Measurements from ENCODE around the gene USP34. TPM values are rescaled to one million over a fixed set of nuclear protein-coding genes. Genes with fewer than 3 reads are reported as not detected.

Gene USP34
- total and polyA plus RNA-seq, 5 donors from 2014 or later: 16.6 to 197 (median 17.7) TPM

- H3K27me3 ChIP-seq (ENCODE audit: control insufficient read depth, insufficient read depth, low read length): no peaks in the 10 kb centered on the region
- Mint-ChIP-seq H3K9me3 (no peaks in the 10 kb centered on the region), H3K27me3 (no peaks in the 10 kb centered on the region), H3K27ac (peak overlapping the region; percentile 68 to 100 (median 91)), H3K4me1 (peaks cover 17 to 34% (median 20%) of the 10 kb centered on the region in 4 donors), H3K36me3 (peaks cover 35% of the 10 kb centered on the region), H3K4me3 (peak overlapping the region in 3 of 4 donors; percentile 22 to 59 (median 49))
- H3K27ac ChIP-seq (ENCODE audit: insufficient read depth, low read length, poor library complexity, severe bottlenecking): peak overlapping the region; percentile 55
- H3K4me1 ChIP-seq (ENCODE audit: control insufficient read depth, insufficient read depth, low read length, poor library complexity, severe bottlenecking): peaks cover 21% of the 10 kb centered on the region
- peaks cover 31% of the 10 kb centered on the region for H3K36me3 ChIP-seq (ENCODE audit: control insufficient read depth, insufficient read depth, low read length)
- H3K4me3 ChIP-seq (ENCODE audit: low read depth, low read length): peak overlapping the region; percentile 54
- H3K9me3 ChIP-seq (ENCODE audit: control insufficient read depth in 2 of 2, low read length in 2 of 2): no peaks in the 10 kb centered on the region
- DNase-seq (peak in 1 of 3 donors; percentile 78), ATAC-seq (ENCODE audit: low read depth in 2 of 2) (peak; percentile 73 to 76)
Observed at GRCh38 chr2:61238219-61239012, 232.5 kb downstream of the USP34 start.

- DNase-seq (no peak), ATAC-seq (ENCODE audit: low read depth in 2 of 2) (no peak)
- Mint-ChIP-seq H3K36me3 (peaks cover 37% of the 10 kb centered on the region), H3K9me3 (no peaks in the 10 kb centered on the region), H3K27me3 (no peaks in the 10 kb centered on the region), H3K4me3 (no peak overlapping the region), H3K27ac (no peak overlapping the region), H3K4me1 (peaks cover 15 to 28% (median 19%) of the 10 kb centered on the region in 4 donors)
- Histone ChIP-seq H3K27ac (ENCODE audit: insufficient read depth, low read length, poor library complexity, severe bottlenecking) (no peak overlapping the region), H3K4me1 (ENCODE audit: control insufficient read depth, insufficient read depth, low read length, poor library complexity, severe bottlenecking) (peaks cover 21% of the 10 kb centered on the region), H3K9me3 (ENCODE audit: control insufficient read depth in 2 of 2, low read length in 2 of 2) (no peaks in the 10 kb centered on the region), H3K4me3 (ENCODE audit: low read depth, low read length) (no peak overlapping the region), H3K36me3 (ENCODE audit: control insufficient read depth, insufficient read depth, low read length) (peaks cover 34% of the 10 kb centered on the region), H3K27me3 (ENCODE audit: control insufficient read depth, insufficient read depth, low read length) (no peaks in the 10 kb centered on the region)
Observed at GRCh38 chr2:61235716-61236115, 235.2 kb downstream of the USP34 start.

- Histone ChIP-seq H3K4me1 (ENCODE audit: control insufficient read depth, insufficient read depth, low read length, poor library complexity, severe bottlenecking) (peaks cover 13% of the 10 kb centered on the region), H3K27me3 (ENCODE audit: control insufficient read depth, insufficient read depth, low read length) (no peaks in the 10 kb centered on the region), H3K9me3 (ENCODE audit: control insufficient read depth in 2 of 2, low read length in 2 of 2) (no peaks in the 10 kb centered on the region), H3K4me3 (ENCODE audit: low read depth, low read length) (no peak overlapping the region), H3K36me3 (ENCODE audit: control insufficient read depth, insufficient read depth, low read length) (peaks cover 50% of the 10 kb centered on the region), H3K27ac (ENCODE audit: insufficient read depth, low read length, poor library complexity, severe bottlenecking) (no peak overlapping the region)
- peaks cover 44% of the 10 kb centered on the region for H3K36me3 Mint-ChIP-seq
- H3K27me3 Mint-ChIP-seq: no peaks in the 10 kb centered on the region
- ATAC-seq (ENCODE audit: low read depth in 2 of 2) (no peak), DNase-seq (no peak)
- H3K4me1 Mint-ChIP-seq: peaks cover 6 to 20% (median 11%) of the 10 kb centered on the region in 4 donors
- no peak overlapping the region for H3K4me3 Mint-ChIP-seq
- H3K9me3 Mint-ChIP-seq: no peaks in the 10 kb centered on the region
- H3K27ac Mint-ChIP-seq: peak overlapping the region in 1 of 3 donors; percentile 22
Observed at GRCh38 chr2:61233581-61233980, 237.3 kb downstream of the USP34 start.

GRCh38 chr2:61229936-61230335, 241.0 kb downstream of the USP34 start:
- Mint-ChIP-seq H3K27ac (no peak overlapping the region), H3K27me3 (no peaks in the 10 kb centered on the region), H3K4me1 (peaks cover 0 to 6% (median 3%) of the 10 kb centered on the region in 4 donors), H3K36me3 (peaks cover 55% of the 10 kb centered on the region), H3K9me3 (no peaks in the 10 kb centered on the region), H3K4me3 (no peak overlapping the region)
- H3K27ac ChIP-seq (ENCODE audit: insufficient read depth, low read length, poor library complexity, severe bottlenecking): no peak overlapping the region
- DNase-seq: no peak
- no peak overlapping the region for H3K4me3 ChIP-seq (ENCODE audit: low read depth, low read length)
- H3K9me3 ChIP-seq (ENCODE audit: control insufficient read depth in 2 of 2, low read length in 2 of 2): no peaks in the 10 kb centered on the region
- no peak for ATAC-seq (ENCODE audit: low read depth in 2 of 2)
- no peaks in the 10 kb centered on the region for H3K4me1 ChIP-seq (ENCODE audit: control insufficient read depth, insufficient read depth, low read length, poor library complexity, severe bottlenecking)
- no peaks in the 10 kb centered on the region for H3K27me3 ChIP-seq (ENCODE audit: control insufficient read depth, insufficient read depth, low read length)
- peaks cover 77% of the 10 kb centered on the region for H3K36me3 ChIP-seq (ENCODE audit: control insufficient read depth, insufficient read depth, low read length)

GRCh38 chr2:61222567-61222966, 248.3 kb downstream of the USP34 start:
- ATAC-seq (ENCODE audit: low read depth in 2 of 2): no peak
- Mint-ChIP-seq H3K27ac (no peak overlapping the region), H3K36me3 (peaks cover 49% of the 10 kb centered on the region), H3K4me3 (no peak overlapping the region), H3K9me3 (peaks cover 0 to 2% (median 0%) of the 10 kb centered on the region in 7 donors), H3K4me1 (peaks cover 0 to 6% (median 5%) of the 10 kb centered on the region in 4 donors), H3K27me3 (no peaks in the 10 kb centered on the region)
- no peak overlapping the region for H3K27ac ChIP-seq (ENCODE audit: insufficient read depth, low read length, poor library complexity, severe bottlenecking)
- no peak overlapping the region for H3K4me3 ChIP-seq (ENCODE audit: low read depth, low read length)
- H3K4me1 ChIP-seq (ENCODE audit: control insufficient read depth, insufficient read depth, low read length, poor library complexity, severe bottlenecking): no peaks in the 10 kb centered on the region
- no peaks in the 10 kb centered on the region for H3K9me3 ChIP-seq (ENCODE audit: control insufficient read depth in 2 of 2, low read length in 2 of 2)
- no peaks in the 10 kb centered on the region for H3K27me3 ChIP-seq (ENCODE audit: control insufficient read depth, insufficient read depth, low read length)
- peaks cover 71% of the 10 kb centered on the region for H3K36me3 ChIP-seq (ENCODE audit: control insufficient read depth, insufficient read depth, low read length)
- DNase-seq: no peak

GRCh38 chr2:61221819-61222218, 249.1 kb downstream of the USP34 start:
- DNase-seq (no peak), ATAC-seq (ENCODE audit: low read depth in 2 of 2) (no peak)
- Histone ChIP-seq H3K4me3 (ENCODE audit: low read depth, low read length) (no peak overlapping the region), H3K27ac (ENCODE audit: insufficient read depth, low read length, poor library complexity, severe bottlenecking) (no peak overlapping the region), H3K4me1 (ENCODE audit: control insufficient read depth, insufficient read depth, low read length, poor library complexity, severe bottlenecking) (no peaks in the 10 kb centered on the region), H3K9me3 (ENCODE audit: control insufficient read depth in 2 of 2, low read length in 2 of 2) (no peaks in the 10 kb centered on the region), H3K27me3 (ENCODE audit: control insufficient read depth, insufficient read depth, low read length) (no peaks in the 10 kb centered on the region), H3K36me3 (ENCODE audit: control insufficient read depth, insufficient read depth, low read length) (peaks cover 69% of the 10 kb centered on the region)
- Mint-ChIP-seq H3K4me3 (no peak overlapping the region), H3K4me1 (peaks cover 0 to 6% (median 5%) of the 10 kb centered on the region in 4 donors), H3K27ac (no peak overlapping the region), H3K9me3 (peaks cover 0 to 2% (median 0%) of the 10 kb centered on the region in 7 donors), H3K36me3 (peaks cover 45% of the 10 kb centered on the region), H3K27me3 (no peaks in the 10 kb centered on the region)

GRCh38 chr2:61220768-61221167, 250.1 kb downstream of the USP34 start:
- Mint-ChIP-seq H3K9me3 (peaks cover 0 to 2% (median 0%) of the 10 kb centered on the region in 7 donors), H3K27me3 (no peaks in the 10 kb centered on the region), H3K36me3 (peaks cover 42% of the 10 kb centered on the region), H3K27ac (no peak overlapping the region), H3K4me3 (no peak overlapping the region), H3K4me1 (peaks cover 0 to 6% (median 3%) of the 10 kb centered on the region in 4 donors)
- H3K9me3 ChIP-seq (ENCODE audit: control insufficient read depth in 2 of 2, low read length in 2 of 2): no peaks in the 10 kb centered on the region
- no peaks in the 10 kb centered on the region for H3K27me3 ChIP-seq (ENCODE audit: control insufficient read depth, insufficient read depth, low read length)
- H3K4me3 ChIP-seq (ENCODE audit: low read depth, low read length): no peak overlapping the region
- no peaks in the 10 kb centered on the region for H3K4me1 ChIP-seq (ENCODE audit: control insufficient read depth, insufficient read depth, low read length, poor library complexity, severe bottlenecking)
- ATAC-seq (ENCODE audit: low read depth in 2 of 2): no peak
- no peak overlapping the region for H3K27ac ChIP-seq (ENCODE audit: insufficient read depth, low read length, poor library complexity, severe bottlenecking)
- DNase-seq: no peak
- H3K36me3 ChIP-seq (ENCODE audit: control insufficient read depth, insufficient read depth, low read length): peaks cover 60% of the 10 kb centered on the region

GRCh38 chr2:61218817-61219170, 252.1 kb downstream of the USP34 start:
- H3K9me3 Mint-ChIP-seq: peaks cover 0 to 2% (median 0%) of the 10 kb centered on the region in 7 donors
- peaks cover 39% of the 10 kb centered on the region for H3K36me3 Mint-ChIP-seq

More at GRCh38 chr2:61218817-61219170, 252.1 kb downstream of the USP34 start:
- H3K4me1 ChIP-seq (ENCODE audit: control insufficient read depth, insufficient read depth, low read length, poor library complexity, severe bottlenecking): no peaks in the 10 kb centered on the region
- H3K27ac ChIP-seq (ENCODE audit: insufficient read depth, low read length, poor library complexity, severe bottlenecking): no peak overlapping the region
- Mint-ChIP-seq H3K4me3 (no peak overlapping the region), H3K27me3 (no peaks in the 10 kb centered on the region), H3K4me1 (peaks cover 0 to 6% (median 4%) of the 10 kb centered on the region in 4 donors), H3K27ac (no peak overlapping the region)
- no peak for ATAC-seq (ENCODE audit: low read depth in 2 of 2)
- DNase-seq: no peak
- H3K36me3 ChIP-seq (ENCODE audit: control insufficient read depth, insufficient read depth, low read length): peaks cover 67% of the 10 kb centered on the region
- H3K4me3 ChIP-seq (ENCODE audit: low read depth, low read length): no peak overlapping the region
- no peaks in the 10 kb centered on the region for H3K27me3 ChIP-seq (ENCODE audit: control insufficient read depth, insufficient read depth, low read length)
- no peaks in the 10 kb centered on the region for H3K9me3 ChIP-seq (ENCODE audit: control insufficient read depth in 2 of 2, low read length in 2 of 2)
